Natural killer cell treated with Interleukin-12 subunit alpha and Interleukin-12 subunit beta and Interleukin-15 and Interleukin-18, amount 100 ng/mL, for 72 hours (primary cell): ENCODE results near the gene APOH. TPM values are rescaled to one million over a fixed set of nuclear protein-coding genes. Genes with fewer than 3 reads are reported as not detected.
"Not testable (repeated sequence)": the region's sequence is repeated elsewhere in the genome, so short reads cannot be mapped to it uniquely, and the experiment has no call there.

Source experiments
- ATAC-seq, 2 donors: fragments of 150-1000 bp; cut with Tn5 transposase in 1 of 2; sonication (Bioruptor Pico), chemical (Tn5 transposase) in 1 of 2; 2 replicates each; pipeline ENCODE4 v1.10.0; 2021
- DNase-seq: peaks from one replicate; pipeline ENCODE4 v3.0.0; 2022; ENCODE audit warnings: low spot score
- H3K27ac Mint-ChIP-seq, 2 donors: 1 replicate in 1 of 2; 2 replicates in 1 of 2; pipeline ENCODE4 v1.8.0; 2022; ENCODE audit warnings: mixed read lengths in 2 of 2, mild to moderate bottlenecking in 1 of 2, moderate library complexity in 1 of 2
- H3K27me3 Mint-ChIP-seq, 2 donors: 1 replicate in 1 of 2; 2 replicates in 1 of 2; pipeline ENCODE4 v1.8.0; 2022; ENCODE audit warnings: mixed read lengths in 2 of 2
- H3K36me3 Mint-ChIP-seq: one replicate; pipeline ENCODE4 v1.8.0; 2022; ENCODE audit warnings: mixed read lengths
- H3K4me1 Mint-ChIP-seq, 2 donors: 1 replicate in 1 of 2; 2 replicates in 1 of 2; pipeline ENCODE4 v1.8.0; 2022; ENCODE audit warnings: low read depth in 2 of 2, mixed read lengths in 2 of 2, mild to moderate bottlenecking in 1 of 2
- H3K4me3 Mint-ChIP-seq: one replicate; pipeline ENCODE4 v1.8.0; 2022; ENCODE audit warnings: mixed read lengths
- H3K9me3 Mint-ChIP-seq: 2 replicates; pipeline ENCODE4 v1.8.0; 2022; ENCODE audit warnings: mixed read lengths
- total RNA-seq, 2 donors: library from RNA; stranded (reverse); gene quantifications; one replicate each; pipeline ENCODE4 v1.2.3, GENCODE V29; 2022

APOH gene
- total RNA-seq, 2 donors from 2014 or later = not detected

DNA sequence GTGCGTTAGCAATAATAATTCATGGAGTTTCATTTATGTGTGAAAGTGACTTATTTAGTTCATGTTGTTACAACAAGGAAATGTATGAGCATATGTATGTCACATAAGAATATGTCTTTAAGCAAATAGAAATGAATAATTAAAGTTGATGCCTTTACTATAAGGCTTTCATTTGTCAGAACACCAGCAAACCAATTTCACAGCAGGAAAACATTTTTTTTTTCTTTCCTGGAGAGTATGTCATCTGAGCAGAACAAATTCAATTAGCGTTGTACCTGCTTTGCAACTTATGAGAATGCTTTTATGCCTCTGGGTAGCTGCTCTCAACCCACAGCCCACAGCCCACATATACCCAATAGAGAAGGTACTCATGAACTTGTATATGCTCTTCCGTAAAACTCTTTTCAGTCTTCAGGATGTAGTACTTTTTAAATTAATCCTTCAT lies 26.3 kb upstream of the APOH start:
- Mint-ChIP-seq H3K27me3 (no peaks in the 10 kb centered on the region), H3K36me3 (no peaks in the 10 kb centered on the region), H3K27ac (peak overlapping the region; percentile 59 to 66), H3K4me1 (peaks cover 7 to 8% of the 10 kb centered on the region in 2 donors), H3K9me3 (no peaks in the 10 kb centered on the region), H3K4me3 (peak overlapping the region; percentile 59)
- ATAC-seq (peak in 1 of 2 donors; percentile 41), DNase-seq (no peak)

DNA sequence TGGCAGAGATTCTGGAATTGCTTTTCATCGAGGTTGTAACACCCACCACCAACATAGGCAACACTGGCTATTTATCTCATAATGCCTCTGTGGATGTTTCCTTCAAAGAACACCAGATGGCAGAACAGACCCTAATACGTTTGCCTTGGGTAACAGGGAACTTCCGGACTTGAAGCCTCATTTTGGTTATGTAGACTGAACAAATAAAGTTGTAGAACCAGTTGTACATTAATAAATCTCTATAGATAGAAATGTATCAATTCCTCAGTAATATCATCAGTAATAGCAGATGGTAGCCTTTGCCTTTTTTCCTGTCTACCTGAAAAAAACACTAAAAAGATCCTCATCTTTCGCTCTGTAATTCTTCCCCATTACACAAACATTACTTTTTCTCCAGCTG lies 25.9 kb upstream of the APOH start:
- Mint-ChIP-seq H3K4me3 (peak overlapping the region; percentile 59), H3K9me3 (no peaks in the 10 kb centered on the region), H3K27me3 (no peaks in the 10 kb centered on the region), H3K36me3 (no peaks in the 10 kb centered on the region), H3K4me1 (peaks cover 7 to 8% of the 10 kb centered on the region in 2 donors), H3K27ac (peak overlapping the region; percentile 59 to 66)
- ATAC-seq (peak; percentile 71 to 80), DNase-seq (peak; percentile 65)

DNA sequence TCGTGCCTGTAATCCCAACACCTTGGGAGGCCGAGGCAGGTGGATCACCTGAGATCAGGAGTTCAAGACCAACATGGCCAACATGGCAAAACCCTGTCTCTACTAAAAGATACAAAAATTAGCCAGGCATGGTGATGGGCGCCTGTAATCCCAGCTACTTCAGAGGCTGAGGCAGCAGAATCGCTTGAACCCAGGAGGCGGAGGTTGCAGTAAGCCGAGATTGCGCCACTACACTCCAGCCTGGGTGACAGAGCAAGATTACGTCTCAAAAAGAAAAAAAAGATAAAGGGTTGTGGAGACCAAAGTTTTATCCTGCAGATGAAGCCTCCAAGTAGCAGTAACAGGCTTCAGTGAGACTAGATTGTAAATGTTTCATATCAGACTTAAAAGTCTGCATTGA lies 24.2 kb upstream of the APOH start:
- ATAC-seq, H3K9me3 Mint-ChIP-seq, H3K4me1 Mint-ChIP-seq, H3K4me3 Mint-ChIP-seq, H3K36me3 Mint-ChIP-seq, DNase-seq, H3K27me3 Mint-ChIP-seq: not testable (repeated sequence)
- H3K27ac Mint-ChIP-seq = peak overlapping the region in 1 of 2 donors; percentile 66

DNA sequence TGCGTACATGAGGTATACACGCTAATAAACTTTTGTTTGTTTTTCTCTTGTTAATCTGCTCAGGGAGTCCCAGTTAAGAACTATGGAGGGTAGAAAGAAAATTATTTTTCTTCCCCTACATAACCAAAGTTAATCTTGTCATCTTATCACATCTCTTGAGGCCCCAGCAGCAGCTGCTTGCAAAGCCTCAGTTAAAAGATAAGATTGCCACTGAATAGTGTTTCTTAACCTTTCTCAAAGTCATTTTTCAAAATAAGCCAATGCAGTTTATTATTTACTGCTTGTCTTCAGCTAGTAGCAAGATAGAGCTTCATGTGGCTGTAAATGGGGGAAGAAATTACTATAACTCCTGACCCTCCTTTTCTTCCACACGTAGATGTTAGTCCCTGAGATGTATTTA lies 21.5 kb upstream of the APOH start:
- no peak overlapping the region for H3K4me3 Mint-ChIP-seq
- ATAC-seq (no peak), DNase-seq (no peak)
- no peaks in the 10 kb centered on the region for H3K27me3 Mint-ChIP-seq
- no peaks in the 10 kb centered on the region for H3K9me3 Mint-ChIP-seq
- no peak overlapping the region for H3K27ac Mint-ChIP-seq
- no peaks in the 10 kb centered on the region for H3K36me3 Mint-ChIP-seq
- H3K4me1 Mint-ChIP-seq = peaks cover 11% of the 10 kb centered on the region in 2 donors

DNA sequence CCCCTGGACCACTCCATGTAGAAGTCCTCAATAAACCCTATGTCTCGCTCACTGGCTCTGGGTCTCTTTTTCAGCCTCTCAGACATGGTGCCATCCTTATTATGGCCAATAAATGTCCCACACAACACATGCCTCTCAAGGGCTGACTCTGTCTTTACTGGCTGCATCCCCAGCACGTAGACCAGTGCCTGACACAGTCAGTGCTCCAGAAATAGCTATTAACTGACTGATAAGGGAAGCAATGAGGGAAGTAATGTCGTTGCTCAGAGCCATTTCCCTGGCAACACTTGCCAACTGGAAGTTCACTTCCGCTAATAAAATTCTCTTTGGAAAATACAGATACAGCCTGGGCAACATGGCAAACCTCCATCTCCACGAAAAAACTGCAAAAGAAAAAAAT lies 19.1 kb upstream of the APOH start:
- DNase-seq = no peak
- no peak overlapping the region for H3K4me3 Mint-ChIP-seq
- ATAC-seq = no peak

DNA sequence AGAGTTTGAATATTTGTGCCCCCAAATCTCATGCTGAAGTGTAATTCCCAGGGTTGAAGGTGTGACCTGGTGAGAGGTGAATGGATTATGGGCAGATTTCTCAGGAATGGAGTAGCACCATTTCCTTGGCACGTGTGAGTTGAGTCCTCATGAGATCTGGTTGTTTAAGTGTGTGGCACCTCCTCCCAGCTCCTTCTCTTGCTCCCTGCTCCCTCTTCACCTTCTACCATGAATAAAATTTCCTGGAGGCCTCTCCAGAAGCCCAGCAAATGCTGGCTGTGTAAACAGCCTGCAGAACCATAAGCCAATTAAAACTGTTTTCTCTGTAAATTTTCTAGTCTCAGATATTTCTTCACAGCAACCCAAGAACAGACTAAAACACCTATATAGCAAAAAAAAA lies 12.6 kb upstream of the APOH start:
- ATAC-seq = no peak
- H3K27ac Mint-ChIP-seq = no peak overlapping the region

More for the DNA sequence above, 19.1 kb upstream of the APOH start:
- Mint-ChIP-seq H3K27me3 (peaks cover 0 to 5% of the 10 kb centered on the region in 2 donors), H3K36me3 (no peaks in the 10 kb centered on the region), H3K9me3 (no peaks in the 10 kb centered on the region), H3K27ac (no peak overlapping the region), H3K4me1 (peaks cover 4% of the 10 kb centered on the region in 2 donors)

DNA sequence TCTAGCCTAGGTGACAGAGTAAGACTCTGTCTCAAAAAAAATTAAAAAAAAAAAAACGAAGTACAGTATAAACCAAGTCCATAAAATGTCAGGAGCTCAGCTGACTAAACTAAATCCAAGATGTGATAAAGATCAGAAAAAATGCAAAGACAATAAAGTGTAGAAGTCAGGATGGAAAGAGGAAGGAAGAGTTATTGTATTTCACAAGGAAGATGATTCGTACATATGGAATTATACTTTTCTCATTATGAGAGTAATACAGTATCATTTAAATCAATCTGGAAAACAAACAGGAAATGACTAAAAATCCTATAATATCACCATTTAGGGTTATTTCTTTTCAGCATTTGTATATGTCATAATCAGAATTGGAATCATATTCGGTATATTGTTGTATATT lies 11.4 kb upstream of the APOH start:
- Mint-ChIP-seq H3K27me3 (peaks cover 23 to 36% of the 10 kb centered on the region in 2 donors), H3K27ac (no peak overlapping the region), H3K4me1 (no peaks in the 10 kb centered on the region), H3K36me3 (no peaks in the 10 kb centered on the region), H3K4me3 (no peak overlapping the region), H3K9me3 (no peaks in the 10 kb centered on the region)
- ATAC-seq = no peak
- no peak for DNase-seq

More for the DNA sequence above, 12.6 kb upstream of the APOH start:
- no peak for DNase-seq
- no peaks in the 10 kb centered on the region for H3K36me3 Mint-ChIP-seq
- peaks cover 23 to 34% of the 10 kb centered on the region in 2 donors for H3K27me3 Mint-ChIP-seq
- no peaks in the 10 kb centered on the region for H3K9me3 Mint-ChIP-seq
- no peak overlapping the region for H3K4me3 Mint-ChIP-seq
- H3K4me1 Mint-ChIP-seq = peaks cover 4% of the 10 kb centered on the region in 2 donors

DNA sequence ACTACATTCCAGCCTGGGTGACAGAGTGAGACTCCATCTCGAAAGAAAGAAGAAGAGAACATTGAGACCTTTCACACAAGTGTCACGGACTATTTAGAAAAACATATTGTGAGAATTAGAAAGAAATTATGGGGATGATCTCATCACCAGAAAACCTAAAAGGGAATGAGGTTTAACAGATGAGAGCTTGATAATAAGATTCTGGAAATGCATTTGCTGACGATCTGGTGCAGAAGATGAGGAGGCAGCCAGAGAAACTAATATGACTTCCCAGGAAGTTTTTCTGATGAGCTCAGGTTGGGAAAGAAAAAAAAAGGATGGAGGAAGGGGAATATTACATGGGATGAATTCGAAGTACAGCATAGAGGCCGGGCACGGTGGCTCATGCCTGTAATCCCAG lies 10.8 kb upstream of the APOH start:
- Mint-ChIP-seq H3K27ac (no peak overlapping the region), H3K4me1 (no peaks in the 10 kb centered on the region), H3K27me3 (peaks cover 23 to 34% of the 10 kb centered on the region in 2 donors), H3K4me3 (no peak overlapping the region), H3K9me3 (no peaks in the 10 kb centered on the region), H3K36me3 (no peaks in the 10 kb centered on the region)
- ATAC-seq (no peak), DNase-seq (no peak)

DNA sequence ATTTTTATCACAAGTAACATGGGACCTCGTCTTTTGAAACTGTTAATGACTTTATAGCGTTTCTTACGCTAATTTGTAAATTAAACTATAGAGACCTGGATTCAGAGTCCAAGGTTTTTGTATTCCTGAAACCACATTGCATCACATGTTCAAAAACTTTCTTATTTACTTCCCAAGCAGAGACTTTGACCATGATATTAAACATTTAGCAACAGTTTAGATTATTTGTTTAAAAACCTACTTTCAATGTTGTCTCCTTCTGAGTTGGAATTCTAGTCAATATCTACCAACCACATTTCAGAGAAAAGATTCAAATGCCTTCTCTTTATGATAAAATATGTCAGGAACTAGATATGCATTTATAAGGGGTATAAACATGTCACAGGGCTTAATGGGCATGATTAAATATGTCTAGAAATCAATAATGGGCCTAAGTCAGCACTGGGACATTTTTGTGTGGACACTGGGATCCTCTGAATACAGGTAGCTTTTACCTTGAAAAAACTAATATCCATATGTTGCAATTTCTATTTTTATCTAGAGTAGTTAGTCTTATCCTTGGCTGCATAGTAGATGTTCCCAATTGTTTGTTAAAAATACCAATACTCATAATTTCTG lies 6.3 kb upstream of the APOH start:
- no peaks in the 10 kb centered on the region for H3K36me3 Mint-ChIP-seq
- no peak overlapping the region for H3K4me3 Mint-ChIP-seq
- H3K9me3 Mint-ChIP-seq = no peaks in the 10 kb centered on the region
- no peak for ATAC-seq
- H3K4me1 Mint-ChIP-seq = no peaks in the 10 kb centered on the region
- H3K27me3 Mint-ChIP-seq = peaks cover 24 to 29% of the 10 kb centered on the region in 2 donors
- H3K27ac Mint-ChIP-seq = no peak overlapping the region
- DNase-seq = no peak

DNA sequence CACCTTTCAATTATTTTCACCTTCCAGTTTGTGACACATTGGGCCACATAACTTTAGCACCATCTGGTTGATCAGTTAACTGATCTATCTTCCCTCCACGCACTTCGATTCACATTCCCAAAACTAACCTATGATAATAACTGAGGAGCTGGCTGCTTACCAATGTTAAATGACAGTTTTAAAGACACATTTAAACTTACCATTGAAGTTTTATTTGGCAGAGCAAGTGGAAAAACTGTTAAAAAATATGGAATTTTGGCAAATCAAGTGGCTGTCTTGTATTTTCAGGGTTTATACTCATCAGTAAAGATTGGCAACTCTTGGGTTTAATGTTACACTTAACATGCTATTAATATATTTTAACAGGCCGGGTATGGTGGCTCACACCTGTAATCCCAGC lies 5.4 kb upstream of the APOH start:
- no peak for ATAC-seq
- Mint-ChIP-seq H3K4me3 (no peak overlapping the region), H3K9me3 (no peaks in the 10 kb centered on the region), H3K36me3 (no peaks in the 10 kb centered on the region), H3K27ac (no peak overlapping the region), H3K4me1 (no peaks in the 10 kb centered on the region), H3K27me3 (peaks cover 22 to 30% of the 10 kb centered on the region in 2 donors)
- DNase-seq = no peak

DNA sequence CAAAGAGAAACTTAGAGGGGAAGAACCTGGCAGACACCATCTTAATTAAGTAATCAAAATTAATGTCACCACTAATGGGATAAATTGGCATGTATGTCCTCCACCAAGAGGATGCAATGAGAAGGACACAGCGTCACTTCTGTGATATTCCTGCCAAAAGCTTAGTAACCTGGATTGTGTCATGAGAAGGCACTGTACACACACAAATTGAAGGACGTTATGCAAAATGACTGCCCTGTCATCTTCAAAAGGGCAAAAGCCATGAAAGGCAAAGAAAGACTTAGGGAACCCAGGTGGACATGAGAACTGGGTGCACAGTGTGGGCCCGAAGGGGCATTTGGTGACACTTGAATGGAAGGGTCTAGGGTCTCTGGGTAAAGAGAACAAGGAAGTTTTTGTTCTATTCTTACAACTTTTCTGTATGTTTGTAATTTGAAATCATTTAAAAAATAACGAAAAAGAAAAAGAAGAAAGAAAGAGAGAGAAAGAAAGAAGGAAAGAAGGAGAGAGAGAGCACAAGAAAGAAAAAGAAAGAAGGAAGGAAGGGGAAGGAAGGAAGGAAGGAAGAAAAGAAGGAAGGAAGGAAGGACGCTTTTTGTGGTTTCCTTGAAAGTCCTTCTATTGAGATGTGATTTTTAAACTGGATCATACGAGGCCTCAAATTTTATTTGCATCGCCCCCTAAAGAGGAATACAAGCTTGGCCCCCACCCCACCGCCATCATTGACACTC lies 4.0 kb upstream of the APOH start:
- H3K27me3 Mint-ChIP-seq = peaks cover 19 to 34% of the 10 kb centered on the region in 2 donors
- ATAC-seq = no peak
- DNase-seq = no peak
- H3K36me3 Mint-ChIP-seq = no peaks in the 10 kb centered on the region
- no peak overlapping the region for H3K27ac Mint-ChIP-seq
- H3K9me3 Mint-ChIP-seq = no peaks in the 10 kb centered on the region
- no peak overlapping the region for H3K4me3 Mint-ChIP-seq
- no peaks in the 10 kb centered on the region for H3K4me1 Mint-ChIP-seq

DNA sequence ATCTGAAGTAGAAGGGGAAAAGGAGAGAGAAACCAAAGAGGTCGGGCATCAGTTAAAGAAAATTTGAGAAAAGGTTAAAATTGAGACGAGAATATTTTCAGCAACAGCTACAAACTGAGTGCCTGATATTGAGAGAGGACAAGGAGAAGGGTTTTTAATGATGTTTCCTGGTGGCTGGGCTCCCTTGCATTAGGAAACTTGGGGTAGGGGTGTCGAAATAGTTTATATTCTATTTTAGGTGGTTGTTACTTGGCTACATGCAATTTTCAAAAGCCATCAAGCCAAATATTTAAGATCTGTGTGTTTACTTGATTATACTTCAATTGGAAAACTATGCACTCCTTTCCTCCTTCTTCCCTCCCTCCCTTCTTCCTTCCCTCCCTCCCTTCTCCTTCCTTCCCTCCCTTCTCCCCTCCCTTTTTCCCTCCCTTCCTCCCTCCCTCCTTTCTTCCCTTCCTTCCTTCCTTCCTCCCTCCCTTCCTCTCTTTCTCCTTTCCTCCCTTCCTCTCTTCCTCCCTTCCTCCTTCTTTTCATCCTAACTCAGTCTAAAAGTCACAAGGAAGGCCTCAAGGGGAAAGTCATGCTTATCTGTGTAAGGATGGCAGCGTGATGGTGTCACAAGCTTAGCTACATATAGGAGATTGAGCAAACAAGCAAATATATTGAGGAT lies 1.8 kb upstream of the APOH start:
- H3K27ac Mint-ChIP-seq = no peak overlapping the region
- no peaks in the 10 kb centered on the region for H3K4me1 Mint-ChIP-seq
- peaks cover 16 to 31% of the 10 kb centered on the region in 2 donors for H3K27me3 Mint-ChIP-seq
- DNase-seq (no peak), ATAC-seq (no peak)
- H3K9me3 Mint-ChIP-seq = no peaks in the 10 kb centered on the region
- H3K4me3 Mint-ChIP-seq = no peak overlapping the region
- H3K36me3 Mint-ChIP-seq = no peaks in the 10 kb centered on the region

DNA sequence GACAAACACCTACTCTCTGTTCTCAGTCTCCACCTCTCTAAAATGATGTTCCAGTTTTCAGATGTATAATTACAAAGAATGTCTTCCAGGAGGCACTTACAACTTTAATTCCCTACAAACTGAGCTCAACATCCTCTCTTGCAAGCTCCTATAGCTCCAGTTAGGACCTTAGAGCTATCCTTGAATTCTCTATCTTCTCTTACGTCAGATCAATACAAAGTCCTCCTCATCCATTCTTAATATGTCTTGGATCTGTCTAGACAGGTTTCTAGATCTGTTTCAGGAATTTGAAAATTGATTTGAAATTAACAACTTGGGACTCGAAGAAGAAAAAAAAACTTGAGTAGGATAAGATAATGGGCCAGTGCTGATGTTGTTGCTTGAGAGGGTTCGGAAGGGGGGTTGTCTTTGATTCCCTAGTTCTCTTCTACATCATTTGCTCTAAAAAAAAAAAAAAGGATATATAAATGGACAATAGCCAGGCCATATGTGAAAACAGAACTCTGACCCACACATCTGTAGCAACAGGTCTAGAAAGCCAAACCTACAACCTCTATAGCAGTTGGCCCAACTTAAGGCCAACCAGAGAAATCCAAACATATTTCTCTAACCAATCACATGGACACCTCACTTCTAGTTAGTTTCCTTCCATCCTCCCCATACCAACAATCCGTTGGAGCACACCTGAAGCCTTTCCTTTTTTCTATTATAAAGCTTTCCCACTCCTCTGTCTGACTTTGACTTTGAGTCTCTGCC lies 746 bp upstream of the APOH start:
- DNase-seq = no peak
- no peak for ATAC-seq

More for the DNA sequence above, 746 bp upstream of the APOH start:
- no peaks in the 10 kb centered on the region for H3K4me1 Mint-ChIP-seq
- H3K27ac Mint-ChIP-seq = no peak overlapping the region
- no peak overlapping the region for H3K4me3 Mint-ChIP-seq
- H3K27me3 Mint-ChIP-seq = peaks cover 19 to 37% of the 10 kb centered on the region in 2 donors
- no peaks in the 10 kb centered on the region for H3K36me3 Mint-ChIP-seq
- no peaks in the 10 kb centered on the region for H3K9me3 Mint-ChIP-seq
